DOHH2 (cell line): ENCODE measurements around the gene TSKU.

ENCODE experiments used
- CTCF ChIP-seq: fragments of 200-600 bp; sonication (generic); IDR thresholded peaks from one replicate; pipeline ENCODE4 v1.5.1; 2014; ENCODE audit warnings: antibody characterized with exemption, mild to moderate bottlenecking, low read depth, low read length; ENCODE audit not compliant: poor library complexity, severe bottlenecking
- EZH2phosphoT487 ChIP-seq: fragments of 200-600 bp; sonication (generic); IDR thresholded peaks from 2 replicates; pipeline ENCODE4 v1.6.1; 2017; ENCODE audit warnings: borderline replicate concordance, mild to moderate bottlenecking, antibody characterized with exemption, low read length, moderate library complexity, mixed read lengths

GRCh38 chr11:76744186-76745043, 38.7 kb upstream of the TSKU start:
- TF ChIP-seq CTCF, result no peak
- no peak for TF ChIP-seq EZH2phosphoT487
